SU-DHL-6 (cell line): ENCODE measurements around the gene FAM229B.

Experiments used
- H2AFZ ChIP-seq: fragments of 200-600 bp; sonication (generic); 2 replicates; pipeline ENCODE4 v1.6.1; 2014; ENCODE audit warnings: low read depth, mild to moderate bottlenecking, moderate library complexity, mixed read lengths, antibody characterized with exemption, low read length; ENCODE audit not compliant: severe bottlenecking
- H3F3A ChIP-seq: fragments of 200-600 bp; shearing (Covaris generic); 2 replicates; pipeline ENCODE4 v1.6.0; 2016; ENCODE audit warnings: antibody characterized with exemption, mild to moderate bottlenecking; ENCODE audit not compliant: insufficient read depth
- H3K27ac ChIP-seq: fragments of 200-600 bp; sonication (generic); 2 replicates; pipeline ENCODE4 v1.5.1; 2016; ENCODE audit warnings: low read depth, mild to moderate bottlenecking, low read length, moderate library complexity, mixed read lengths
- H3K27me3 ChIP-seq: fragments of 200-600 bp; sonication (generic), shearing (Covaris generic); 2 replicates; pipeline ENCODE4 v1.6.0; 2014; ENCODE audit warnings: mild to moderate bottlenecking, low read length
- H3K36me3 ChIP-seq: fragments of 200-600 bp; sonication (generic); 2 replicates; pipeline ENCODE4 v1.6.1; 2014; ENCODE audit warnings: mild to moderate bottlenecking, low read length, mixed read lengths
- H3K4me2 ChIP-seq: fragments of 300-600, 200-600 bp; shearing (Covaris generic), sonication (generic); 2 replicates; pipeline ENCODE4 v1.6.0; 2014; ENCODE audit warnings: low read length, low read depth, mild to moderate bottlenecking; ENCODE audit not compliant: poor library complexity, severe bottlenecking
- H3K4me3 ChIP-seq: fragments of 200-600 bp; sonication (generic); 2 replicates; pipeline ENCODE4 v1.5.1; 2014; ENCODE audit warnings: antibody characterized with exemption, low read length, mild to moderate bottlenecking, mixed read lengths; ENCODE audit not compliant: insufficient read depth, poor library complexity, severe bottlenecking
- H3K79me2 ChIP-seq: fragments of 200-600 bp; sonication (generic); 2 replicates; pipeline ENCODE4 v1.6.1; 2014; ENCODE audit warnings: mild to moderate bottlenecking, low read length, moderate library complexity; ENCODE audit not compliant: insufficient read depth
- H3K9ac ChIP-seq: fragments of 200-600 bp; sonication (generic); 2 replicates; pipeline ENCODE4 v1.7.0; 2014; ENCODE audit warnings: mild to moderate bottlenecking, low read length
- H3K9me2 ChIP-seq: fragments of 200-600 bp; sonication (generic); replicated peaks from 2 replicates; pipeline ENCODE4 v1.6.1; 2014; ENCODE audit warnings: low read length; ENCODE audit not compliant: insufficient read depth
- H3K9me3 ChIP-seq: fragments of 200-600 bp; sonication (generic); 2 replicates; pipeline ENCODE4 v1.6.1; 2014; ENCODE audit warnings: low read length, mixed read lengths; ENCODE audit not compliant: insufficient read depth
- H4K20me1 ChIP-seq: fragments of 200-600 bp; sonication (generic); 2 replicates; pipeline ENCODE4 v1.6.1; 2014; ENCODE audit warnings: low read depth, mild to moderate bottlenecking, antibody characterized with exemption, low read length, moderate library complexity, mixed read lengths
- EZH2phosphoT487 ChIP-seq: fragments of 200-600 bp; sonication (generic), shearing (Covaris generic); conservative IDR thresholded peaks from 2 replicates; pipeline ENCODE4 v1.6.1; 2018; ENCODE audit warnings: mild to moderate bottlenecking, antibody characterized with exemption, low read length, moderate library complexity, mixed read lengths
- TF ChIP-seq, protein P1 (sequence below): fragments of 200-600 bp; sonication (generic); IDR thresholded peaks from one replicate; pipeline ENCODE4 v1.5.1; 2017; ENCODE audit warnings: antibody characterized with exemption, mild to moderate bottlenecking, low read length, moderate library complexity; ENCODE audit not compliant: insufficient read depth, poor library complexity, severe bottlenecking

Gene FAM229B

DNA sequence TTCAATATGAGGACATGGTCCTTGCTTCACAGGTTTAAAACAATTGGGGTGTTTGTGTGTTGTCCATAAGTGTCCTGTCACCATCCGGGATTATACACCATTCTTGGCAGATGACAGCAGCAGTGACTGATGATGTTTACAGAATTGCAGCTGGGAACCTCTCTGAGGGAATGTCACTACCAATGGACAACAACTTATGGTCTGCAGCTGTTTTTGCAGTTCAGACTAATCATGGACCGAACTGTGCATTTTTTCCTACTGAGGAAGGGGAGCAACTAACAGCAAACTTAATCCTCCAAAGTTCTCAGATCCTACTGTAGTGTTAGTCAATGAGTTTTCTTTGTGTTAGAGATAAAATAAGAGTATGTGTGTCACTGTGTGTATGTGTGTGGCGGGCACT, 26.0 kb downstream of the FAM229B start:
- H3K36me3 ChIP-seq, result no peaks in the 10 kb centered on the region
- H2AFZ ChIP-seq, result no peak overlapping the region
- H3K9ac ChIP-seq, result no peak overlapping the region
- no peak overlapping the region for H3K4me3 ChIP-seq
- no peaks in the 10 kb centered on the region for H3K9me3 ChIP-seq
- H3K4me2 ChIP-seq, result no peak overlapping the region
- TF ChIP-seq, protein P1, sequence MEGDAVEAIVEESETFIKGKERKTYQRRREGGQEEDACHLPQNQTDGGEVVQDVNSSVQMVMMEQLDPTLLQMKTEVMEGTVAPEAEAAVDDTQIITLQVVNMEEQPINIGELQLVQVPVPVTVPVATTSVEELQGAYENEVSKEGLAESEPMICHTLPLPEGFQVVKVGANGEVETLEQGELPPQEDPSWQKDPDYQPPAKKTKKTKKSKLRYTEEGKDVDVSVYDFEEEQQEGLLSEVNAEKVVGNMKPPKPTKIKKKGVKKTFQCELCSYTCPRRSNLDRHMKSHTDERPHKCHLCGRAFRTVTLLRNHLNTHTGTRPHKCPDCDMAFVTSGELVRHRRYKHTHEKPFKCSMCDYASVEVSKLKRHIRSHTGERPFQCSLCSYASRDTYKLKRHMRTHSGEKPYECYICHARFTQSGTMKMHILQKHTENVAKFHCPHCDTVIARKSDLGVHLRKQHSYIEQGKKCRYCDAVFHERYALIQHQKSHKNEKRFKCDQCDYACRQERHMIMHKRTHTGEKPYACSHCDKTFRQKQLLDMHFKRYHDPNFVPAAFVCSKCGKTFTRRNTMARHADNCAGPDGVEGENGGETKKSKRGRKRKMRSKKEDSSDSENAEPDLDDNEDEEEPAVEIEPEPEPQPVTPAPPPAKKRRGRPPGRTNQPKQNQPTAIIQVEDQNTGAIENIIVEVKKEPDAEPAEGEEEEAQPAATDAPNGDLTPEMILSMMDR, result no peak
- no peak for TF ChIP-seq EZH2phosphoT487
- H3K27ac ChIP-seq, result no peak overlapping the region
- H4K20me1 ChIP-seq, result no peaks in the 10 kb centered on the region
- no peaks in the 10 kb centered on the region for H3F3A ChIP-seq
- H3K9me2 ChIP-seq, result no peaks in the 10 kb centered on the region
- H3K79me2 ChIP-seq, result no peaks in the 10 kb centered on the region
- no peaks in the 10 kb centered on the region for H3K27me3 ChIP-seq

DNA sequence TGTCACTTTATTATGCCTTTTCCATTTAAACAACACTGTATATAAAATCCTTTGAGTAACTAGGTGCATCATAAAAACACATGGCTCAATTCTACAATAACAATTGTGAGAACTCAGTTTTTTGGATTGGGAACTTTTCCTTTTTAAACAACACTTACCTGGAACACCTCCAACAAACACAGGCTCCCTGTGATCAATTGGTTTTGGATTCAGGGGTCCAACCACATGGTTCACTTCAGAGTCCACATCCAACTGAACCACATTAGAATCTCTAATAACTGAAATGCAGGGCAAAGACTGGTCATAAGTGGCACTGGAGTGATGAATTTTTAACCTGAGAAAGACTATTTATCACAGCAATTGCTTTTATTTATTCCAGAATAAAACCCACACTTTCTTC, 26.5 kb downstream of the FAM229B start:
- no peak overlapping the region for H3K9ac ChIP-seq
- no peaks in the 10 kb centered on the region for H3K36me3 ChIP-seq
- H3K27me3 ChIP-seq, result no peaks in the 10 kb centered on the region
- no peak for TF ChIP-seq EZH2phosphoT487
- TF ChIP-seq, protein P1, result no peak
- no peak overlapping the region for H2AFZ ChIP-seq
- no peak overlapping the region for H3K27ac ChIP-seq
- no peak overlapping the region for H3K4me2 ChIP-seq
- H3K79me2 ChIP-seq, result no peaks in the 10 kb centered on the region
- no peaks in the 10 kb centered on the region for H4K20me1 ChIP-seq
- H3K9me2 ChIP-seq, result no peaks in the 10 kb centered on the region
- H3K9me3 ChIP-seq, result no peaks in the 10 kb centered on the region
- no peaks in the 10 kb centered on the region for H3F3A ChIP-seq
- H3K4me3 ChIP-seq, result no peak overlapping the region

DNA sequence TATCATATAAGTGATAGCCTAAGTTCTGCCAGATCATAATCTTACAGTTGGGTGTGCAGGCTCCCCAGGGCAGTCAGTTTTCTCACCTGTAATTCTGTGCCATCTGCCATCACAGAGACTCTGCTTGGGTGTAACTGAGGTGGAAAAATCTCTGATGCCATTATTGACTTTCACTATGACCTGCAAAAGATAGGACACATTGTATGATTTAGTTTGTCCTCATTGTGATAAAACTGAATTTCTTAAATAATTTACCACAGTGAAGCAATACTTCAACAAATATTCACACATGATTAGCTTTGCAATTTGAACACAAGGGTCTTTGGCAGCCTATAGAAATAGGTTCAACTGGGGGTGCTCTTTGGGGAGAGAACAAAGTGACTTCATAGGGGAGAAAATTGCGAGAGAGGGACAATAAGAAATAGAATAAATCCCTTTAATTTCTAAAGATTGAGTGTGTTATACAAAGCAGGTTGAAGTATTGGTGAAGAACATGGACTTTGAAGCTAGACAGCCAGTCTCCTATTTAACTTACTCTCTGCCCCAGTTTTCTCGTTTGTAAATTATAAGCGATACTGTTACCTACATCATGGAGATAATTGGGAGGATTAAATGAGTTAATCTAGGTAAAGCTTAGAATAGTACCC, 27.3 kb downstream of the FAM229B start:
- no peak overlapping the region for H3K4me2 ChIP-seq
- H3K27me3 ChIP-seq, result no peaks in the 10 kb centered on the region
- TF ChIP-seq, protein P1, result no peak
- no peak for TF ChIP-seq EZH2phosphoT487
- no peak overlapping the region for H2AFZ ChIP-seq
- no peaks in the 10 kb centered on the region for H3K36me3 ChIP-seq
- H3K27ac ChIP-seq, result no peak overlapping the region
- H3K79me2 ChIP-seq, result no peaks in the 10 kb centered on the region
- H3K9me3 ChIP-seq, result no peaks in the 10 kb centered on the region
- H4K20me1 ChIP-seq, result no peaks in the 10 kb centered on the region
- no peaks in the 10 kb centered on the region for H3F3A ChIP-seq
- H3K4me3 ChIP-seq, result no peak overlapping the region
- H3K9ac ChIP-seq, result no peak overlapping the region
- H3K9me2 ChIP-seq, result no peaks in the 10 kb centered on the region
